Stimulated activated CD8-positive, alpha-beta memory T cell treated with anti-CD3 and anti-CD28 coated beads, Interleukin-7, amount 100 ng/mL, for 24 hours (primary cell): ENCODE measurements around the gene SLC25A14.

ENCODE experiments used
- DNase-seq: peaks from one replicate; pipeline ENCODE4 v3.0.0-alpha.2; 2020; ENCODE audit warnings: low read depth

SLC25A14 gene

DNA sequence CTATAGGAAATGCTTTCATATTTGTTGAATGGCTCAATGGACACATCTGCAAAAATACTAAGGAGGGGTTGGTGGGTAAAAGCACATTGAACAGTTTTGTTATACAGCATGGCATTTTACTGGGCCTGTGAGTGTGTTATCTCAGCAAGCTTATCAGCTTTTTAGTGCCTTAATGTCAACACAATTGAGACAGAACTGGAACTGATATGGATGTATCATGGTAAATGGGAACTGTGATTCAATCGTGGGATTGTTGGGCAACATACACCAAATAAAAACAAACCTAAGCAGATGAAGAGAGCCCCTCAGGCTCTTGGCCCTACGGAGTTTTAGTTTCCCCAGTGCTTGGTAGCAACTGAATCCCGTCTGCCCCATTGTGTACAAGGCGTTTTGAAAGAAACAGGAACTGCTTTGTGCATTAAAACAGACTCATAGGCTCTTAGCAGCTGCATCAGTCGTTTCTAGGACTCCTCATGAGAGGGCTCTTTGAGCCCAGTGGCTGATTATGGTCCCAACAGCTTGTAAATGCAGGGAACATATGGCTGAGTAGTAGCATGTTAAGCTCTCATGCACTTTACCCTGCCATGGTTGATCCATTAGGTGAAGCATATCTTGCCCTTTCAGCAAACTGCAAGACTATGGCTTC, 38.4 kb downstream of the SLC25A14 start:
- no peak for DNase-seq

DNA sequence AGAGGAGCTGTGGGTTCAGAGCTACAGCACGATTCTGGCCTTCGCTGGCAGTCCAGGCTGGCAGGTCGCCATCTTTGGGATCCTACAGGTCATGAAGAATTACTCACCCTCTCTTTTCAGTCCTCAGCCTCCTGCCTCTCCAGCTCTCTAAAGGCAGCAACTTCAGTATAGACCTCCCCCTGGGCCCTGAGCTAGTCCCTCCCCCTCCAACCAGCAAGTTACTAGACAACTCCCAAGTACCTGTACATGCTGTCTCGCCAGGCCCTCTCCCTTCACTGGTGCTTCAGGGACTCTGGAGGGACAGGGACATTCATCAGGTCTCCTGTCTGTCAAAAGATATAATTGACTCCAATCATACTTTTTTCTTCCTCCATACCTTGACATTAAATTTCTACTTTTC, 45.8 kb downstream of the SLC25A14 start, which contains the start of gene GPR119:
TSS of gene GPR119 (minus strand) at position 155 of the 400 bp plus-strand sequence. CDS start 227 bp downstream, outside the sequence.
- no peak for DNase-seq

DNA sequence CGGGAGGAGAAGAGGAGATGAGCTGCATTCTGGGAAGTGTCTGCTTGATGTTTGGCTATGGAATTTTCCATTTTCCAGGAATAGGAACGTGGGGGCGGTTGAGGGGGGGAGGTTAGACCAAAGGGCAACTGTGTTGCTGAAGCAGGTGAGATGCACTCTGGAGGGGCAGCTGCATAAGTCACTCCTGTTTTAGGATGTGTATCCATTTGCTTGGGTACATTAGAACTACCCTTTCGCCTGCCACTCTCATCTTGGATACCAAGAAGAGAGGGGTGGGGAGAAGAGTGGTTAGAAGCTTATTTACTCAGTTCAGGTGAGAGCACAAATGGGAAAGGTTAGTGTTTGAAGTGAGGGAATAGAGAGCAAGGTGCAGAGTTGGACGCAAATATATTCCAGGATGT, 46.7 kb downstream of the SLC25A14 start:
- no peak for DNase-seq

DNA sequence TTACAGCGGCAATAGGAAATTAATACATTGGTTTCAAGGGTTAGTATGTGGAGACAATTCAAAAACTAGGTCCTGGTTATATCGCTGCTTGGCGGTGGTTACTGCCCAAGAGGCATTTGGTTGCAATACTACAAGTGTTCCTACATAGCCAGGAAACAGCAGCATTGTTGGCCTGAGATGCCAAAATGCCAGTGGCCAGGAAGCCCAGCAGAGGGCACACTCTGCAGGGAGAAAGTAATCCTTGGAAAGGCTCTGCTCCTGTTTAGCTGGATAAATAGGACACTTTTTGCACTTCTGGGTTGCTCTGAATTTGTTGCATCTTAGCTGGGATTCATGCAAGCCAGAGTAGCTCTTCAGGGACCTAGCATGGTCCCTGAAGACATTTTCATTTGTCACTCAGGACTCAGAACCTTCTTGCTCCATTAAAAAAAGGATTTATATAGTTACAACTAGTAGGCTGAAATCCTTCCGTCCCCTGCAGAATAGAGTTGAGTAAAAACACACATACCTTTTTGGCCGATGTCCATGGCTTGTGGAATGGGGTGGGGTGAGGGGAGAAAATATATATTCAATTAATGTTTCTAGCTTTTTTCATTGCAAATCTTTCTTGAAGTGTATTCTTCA, 53.8 kb downstream of the SLC25A14 start:
- DNase-seq = no peak

DNA sequence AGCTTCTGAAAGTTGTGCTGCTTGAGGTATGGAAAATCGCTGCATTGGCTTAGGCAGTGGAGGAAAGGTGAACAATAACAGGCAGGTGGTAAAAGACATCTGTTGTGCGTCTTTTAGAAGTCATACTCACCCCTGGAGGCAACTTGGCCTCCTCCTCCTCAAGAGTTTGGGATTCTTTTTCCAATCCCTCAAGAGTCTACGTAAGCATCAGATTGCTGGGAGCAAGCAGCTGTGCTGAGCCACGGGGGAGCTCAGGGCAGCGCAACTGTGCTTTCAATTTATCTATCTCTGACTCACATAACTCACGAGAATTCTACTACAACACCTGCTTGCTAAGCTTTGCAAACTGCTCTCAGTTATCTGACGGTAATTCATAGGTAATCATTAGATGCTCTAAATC, 55.6 kb downstream of the SLC25A14 start:
- no peak for DNase-seq

DNA sequence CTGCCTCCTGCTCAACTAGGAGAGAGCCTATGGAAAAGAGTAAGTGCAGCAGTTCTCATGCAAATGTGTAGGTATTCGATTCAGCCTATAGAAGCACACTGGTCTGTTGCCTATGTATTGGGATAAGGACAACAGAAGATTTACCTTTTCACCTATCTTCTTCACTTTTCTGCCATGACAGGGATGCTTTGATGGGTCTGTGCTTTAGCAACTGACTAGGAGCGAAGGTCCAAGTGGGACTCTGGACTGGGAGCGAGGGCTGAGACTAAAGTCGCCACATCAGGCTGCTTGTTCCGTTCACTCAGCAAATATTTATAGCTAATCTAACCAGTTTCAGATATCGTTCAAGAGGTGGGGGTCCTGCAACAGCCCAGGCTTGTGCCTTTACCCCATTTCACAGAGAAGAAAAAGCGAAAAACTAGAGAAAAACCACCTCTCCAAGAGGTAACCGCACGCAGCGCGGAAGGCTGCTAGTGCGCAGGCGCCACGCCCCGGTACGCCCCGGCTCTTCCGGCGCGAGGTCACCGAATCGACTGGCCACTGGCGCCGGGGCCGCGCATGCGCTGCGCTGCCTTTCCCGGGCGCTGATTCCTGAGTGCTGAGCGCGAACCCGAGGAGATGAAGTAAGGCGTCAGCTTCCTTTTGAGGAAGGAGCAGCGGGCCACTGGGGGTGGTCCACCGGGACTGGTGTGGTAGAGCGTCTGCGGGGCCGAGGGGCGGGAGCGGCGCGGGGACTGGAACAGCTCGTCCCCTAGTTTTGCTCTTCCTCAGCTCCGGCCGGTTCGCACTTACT, 61.9 kb downstream of the SLC25A14 start, which contains the start of gene RBMX2:
TSS of gene RBMX2 (plus strand) at position 573 of the 793 bp plus-strand sequence. CDS start at position 619, 46 bp downstream.
- DNase-seq = peak; percentile 24

DNA sequence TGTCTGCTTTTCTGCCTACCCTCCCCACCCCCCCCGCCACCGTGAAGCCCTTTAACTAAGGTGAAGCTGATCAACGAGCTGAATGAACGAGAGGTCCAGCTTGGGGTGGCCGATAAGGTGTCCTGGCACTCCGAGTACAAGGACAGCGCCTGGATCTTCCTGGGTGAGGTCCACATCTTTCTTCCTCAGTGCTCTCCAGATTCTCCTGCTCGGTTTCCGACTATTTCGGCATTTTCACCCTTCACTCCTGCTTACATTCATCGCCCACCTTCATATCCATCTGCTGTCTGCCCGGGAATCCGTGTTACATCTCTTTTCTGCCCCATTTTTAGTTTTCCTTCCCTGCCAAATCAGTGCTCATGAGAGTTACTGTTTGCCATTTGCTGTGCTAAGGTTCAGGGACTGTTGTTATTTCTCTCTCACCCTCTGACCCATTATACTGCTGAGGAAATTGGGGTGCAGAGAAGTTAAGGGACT, 62.5 kb downstream of the SLC25A14 start:
- no peak for DNase-seq

DNA sequence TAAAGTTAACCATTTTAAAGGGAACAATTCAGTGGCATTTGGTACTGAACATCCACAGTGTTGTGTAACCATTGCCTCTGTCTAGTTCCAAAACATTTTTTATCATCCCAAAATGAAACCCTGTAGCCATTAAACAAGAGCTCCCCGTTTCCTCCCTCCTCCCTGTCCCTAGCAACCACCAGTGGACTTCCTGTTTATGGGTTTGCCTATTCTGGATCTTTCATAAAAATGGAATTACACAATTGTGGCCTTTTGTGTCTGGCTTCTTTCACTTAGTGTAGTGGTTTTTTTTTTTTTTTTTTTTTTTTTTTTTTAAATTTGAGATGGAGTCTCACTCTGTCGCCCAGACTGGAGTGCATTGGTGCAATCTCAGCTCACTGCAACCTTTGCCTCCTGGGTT, 73.7 kb downstream of the SLC25A14 start:
- DNase-seq = no peak

DNA sequence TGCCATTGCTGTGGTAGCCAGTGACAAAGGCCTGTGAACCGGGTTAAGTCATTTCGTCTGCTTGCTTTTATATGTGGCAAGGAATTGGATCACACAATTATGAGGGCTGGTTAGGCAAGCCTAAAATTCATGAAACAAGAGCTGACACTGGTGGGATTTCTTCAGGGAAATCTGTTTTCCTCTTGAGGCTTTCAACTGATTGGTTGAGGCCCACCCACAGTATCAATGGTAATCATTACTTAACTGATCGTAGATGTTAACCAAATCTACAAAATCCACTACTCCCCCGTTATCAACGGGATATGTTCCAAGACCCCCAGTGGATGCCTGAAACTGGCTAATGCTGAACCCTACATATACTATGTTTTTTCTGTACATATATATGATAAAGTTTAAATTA, 75.1 kb downstream of the SLC25A14 start:
- no peak for DNase-seq

DNA sequence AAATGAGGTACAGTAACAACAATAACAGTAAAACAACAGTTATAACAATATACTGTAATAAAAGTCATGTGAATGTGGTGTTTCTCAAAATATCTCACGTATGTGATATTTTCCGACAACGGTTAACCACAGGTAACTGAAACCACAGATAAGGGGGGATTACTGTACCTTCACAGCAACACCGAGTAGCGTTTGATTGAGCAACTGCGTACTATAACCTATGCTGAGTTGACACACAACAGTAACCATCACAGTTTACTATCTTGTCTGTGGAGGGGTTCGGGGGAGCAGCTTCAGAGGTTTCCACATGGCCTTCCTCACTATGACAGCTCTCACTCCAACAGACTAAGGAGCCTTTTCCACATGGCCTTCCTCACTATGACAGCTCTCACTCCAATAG, 75.5 kb downstream of the SLC25A14 start:
- DNase-seq = no peak

DNA sequence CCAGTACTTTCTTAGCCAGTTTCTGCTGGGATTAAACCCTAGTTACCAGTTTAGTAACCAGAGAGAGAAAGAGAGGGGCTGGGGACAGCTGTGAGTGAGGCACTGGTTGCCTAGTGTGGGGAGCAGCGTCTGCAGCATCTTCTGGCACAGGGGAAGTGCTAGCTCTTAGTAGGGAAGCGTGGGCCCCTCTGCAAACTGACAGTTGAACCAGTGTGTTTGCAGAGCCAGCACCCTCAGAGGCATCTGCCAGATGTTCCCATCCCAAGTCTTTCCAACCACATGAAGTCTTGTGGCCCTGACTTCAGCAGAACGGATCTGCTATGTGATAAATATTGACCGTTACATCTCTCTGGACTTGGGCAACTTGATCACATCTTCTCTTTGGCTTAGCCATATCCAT, 77.1 kb downstream of the SLC25A14 start:
- DNase-seq = no peak

DNA sequence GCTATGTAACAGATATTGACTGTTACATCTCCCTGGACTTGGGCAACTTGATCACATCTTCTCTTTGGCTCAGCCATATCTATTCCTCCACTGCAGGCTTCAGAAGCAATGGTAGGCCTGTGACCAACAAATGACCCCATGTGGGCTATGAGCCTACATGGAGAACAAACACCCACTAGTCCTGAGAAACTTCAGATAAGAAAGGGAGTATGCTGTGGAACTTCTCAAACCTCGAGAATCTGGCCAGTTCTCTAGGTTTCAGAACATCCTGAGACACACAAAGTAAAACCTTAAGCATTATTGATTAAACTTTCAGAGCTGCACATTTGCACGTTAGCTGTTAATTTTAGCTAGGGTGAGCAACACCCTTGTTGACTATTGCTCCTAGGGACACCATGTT, 78.3 kb downstream of the SLC25A14 start:
- no peak for DNase-seq

DNA sequence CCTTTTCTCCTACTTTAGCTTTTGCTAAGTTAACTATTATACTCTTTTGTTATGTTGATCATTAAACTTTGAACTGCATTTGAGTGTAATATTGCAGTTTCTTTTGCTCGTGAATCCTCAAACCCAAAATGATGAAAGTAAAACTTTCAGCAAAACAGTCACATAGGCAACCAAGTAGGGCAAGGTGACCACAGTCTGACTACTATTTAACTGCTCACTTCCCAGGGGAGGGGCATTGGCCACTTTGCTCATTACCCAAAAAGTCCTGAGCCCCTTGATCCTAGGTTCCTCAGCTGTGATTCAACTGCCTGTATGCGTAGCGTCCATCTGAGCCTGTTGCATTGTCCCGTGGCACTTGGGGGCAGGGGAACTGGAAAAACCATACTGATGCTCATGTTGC, 79.0 kb downstream of the SLC25A14 start:
- DNase-seq = no peak

DNA sequence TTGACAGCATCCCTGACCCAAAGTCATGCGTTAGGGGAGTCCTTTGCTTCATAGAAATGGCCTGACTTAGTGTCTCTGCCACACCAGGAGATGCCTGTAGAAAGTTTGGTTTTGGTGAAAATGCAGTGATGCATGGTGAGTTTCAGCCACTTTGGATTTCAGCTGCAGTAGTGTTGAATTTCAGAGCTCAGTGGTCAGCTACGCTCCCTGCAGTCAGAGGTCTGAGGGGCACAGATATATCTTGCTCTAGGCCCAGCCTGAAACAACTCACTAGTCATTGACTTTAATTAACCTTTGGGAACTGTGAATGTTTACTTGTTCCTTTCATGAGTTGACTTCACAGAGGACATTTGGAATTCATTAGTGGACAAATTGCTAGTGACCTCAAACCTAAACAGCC, 79.5 kb downstream of the SLC25A14 start:
- DNase-seq = no peak
